Activated CD8-positive, alpha-beta memory T cell treated with anti-CD3 and anti-CD28 coated beads for 36 hours (primary cell): ENCODE results near the gene NFIX. TPM values are rescaled to one million over a fixed set of nuclear protein-coding genes. Genes with fewer than 3 reads are reported as not detected.

Experiments used
- CTCF ChIA-PET: fragments of 350-600 bp; sonication (Branson Sonifier 250); formaldehyde crosslinking; loops from one replicate; lab custom pipeline; 2021; ENCODE audit warnings: antibody characterized with exemption; lab: Charles Lee
- POLR2A ChIA-PET: fragments of 350-600 bp; sonication (Branson Sonifier 250); formaldehyde crosslinking; loops from one replicate; lab custom pipeline; 2021; ENCODE audit warnings: antibody characterized with exemption; lab: Charles Lee
- total RNA-seq, 2 experiments: library from RNA; stranded (reverse); gene quantifications; one replicate each; pipeline ENCODE4 v1.2.3, GENCODE V29; 2021

NFIX gene
- total RNA-seq, 2 experiments from 2014 or later: 2.2 to 3.5 TPM

GRCh38 chr19:13097033-13097462, 101.8 kb downstream of the NFIX start:
- POLR2A ChIA-PET: interaction anchor here (0.6 to 0.7 kb wide), 2 partner anchors 11 to 24 kb away, joined by 3 to 4 read pairs; no protein-coding TSS in a partner anchor
- CTCF ChIA-PET: interaction anchor here (1.5 to 6.7 kb wide), 3 partner anchors 120 to 165 kb away, joined by 3 to 126 read pairs (median 57); no protein-coding TSS in a partner anchor

GRCh38 chr19:13097463-13098258, 102.4 kb downstream of the NFIX start:
- CTCF ChIA-PET: interaction anchor here (6.7 kb wide), 1 partner anchor 120 kb away, joined by 126 read pairs; no protein-coding TSS in a partner anchor
- POLR2A ChIA-PET: interaction anchor here (0.6 to 0.7 kb wide), 2 partner anchors 11 to 24 kb away, joined by 3 to 4 read pairs; no protein-coding TSS in a partner anchor

GRCh38 chr19:13098277-13099072, 103.2 kb downstream of the NFIX start:
- ChIA-PET CTCF (no interaction called here), POLR2A (no interaction called here)

DNA sequence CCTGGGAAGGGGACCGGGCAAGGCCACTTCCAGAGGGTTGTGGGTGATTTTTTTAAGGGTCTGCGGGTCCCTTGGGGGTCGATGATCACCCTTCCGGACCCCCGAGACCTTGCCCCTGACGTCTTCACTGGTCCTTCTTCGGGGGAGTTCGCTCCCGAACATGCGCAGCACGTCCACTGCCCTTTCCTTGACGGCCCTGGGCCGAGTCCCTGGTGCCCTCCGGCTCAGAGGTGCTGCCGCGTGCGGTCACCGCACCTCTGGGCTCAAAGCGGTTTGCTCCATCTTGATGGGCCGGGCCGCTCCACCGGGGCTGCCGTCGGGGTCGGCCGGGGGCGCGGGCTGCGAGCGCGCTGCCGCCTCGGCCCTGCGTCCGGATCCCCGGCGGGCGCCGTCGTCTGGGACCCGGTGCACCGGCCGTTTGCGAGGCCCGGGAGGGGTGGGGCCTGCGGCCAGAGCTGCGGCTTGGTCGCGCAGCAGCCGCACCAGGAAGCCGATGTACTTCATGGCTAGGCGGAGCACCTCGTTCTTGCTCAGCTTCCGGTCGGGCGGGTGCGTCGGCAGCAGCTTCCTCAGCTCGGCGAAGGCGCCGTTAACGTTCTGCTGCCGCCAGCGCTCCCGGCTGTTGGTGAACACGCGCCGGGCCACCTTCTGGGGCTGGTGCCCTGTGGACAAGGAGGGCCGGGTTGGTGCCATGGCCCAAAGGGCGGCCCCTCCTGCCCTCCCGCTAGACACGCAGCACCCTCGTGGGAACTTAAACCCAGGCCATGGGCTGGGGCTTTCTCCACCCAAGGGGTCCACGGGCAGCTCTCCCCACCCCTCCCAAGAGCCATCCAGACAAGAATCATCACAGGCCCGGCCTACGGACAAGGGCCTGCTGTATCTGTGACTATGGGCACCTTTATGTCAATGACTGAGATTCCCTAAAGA, 104.1 kb downstream of the NFIX start:
- CTCF ChIA-PET: interaction anchor here (1.0 to 1.7 kb wide), 4 partner anchors 56 to 134 kb away, joined by 3 to 14 read pairs (median 4); no protein-coding TSS in a partner anchor
- POLR2A ChIA-PET: interaction anchor here (0.6 kb wide), 3 partner anchors 18 to 48 kb away, joined by 3 to 9 read pairs (median 7); no protein-coding TSS in a partner anchor

- ChIA-PET CTCF (interaction anchor here (0.6 to 1.7 kb wide), 7 partner anchors 39 to 135 kb away, joined by 3 to 14 read pairs (median 4); no protein-coding TSS in a partner anchor), POLR2A (interaction anchor here (0.6 kb wide), 2 partner anchors 17 to 19 kb away, joined by 3 to 9 read pairs; no protein-coding TSS in a partner anchor)
These were observed 104.8 kb downstream of the NFIX start for GRCh38 chr19:13100031-13100588.

GRCh38 chr19:13100841-13101589, 105.7 kb downstream of the NFIX start:
- POLR2A ChIA-PET: no interaction called here
- CTCF ChIA-PET: interaction anchor here (0.8 to 1.2 kb wide), 4 partner anchors 13 to 136 kb away, joined by 3 to 4 read pairs (median 3); no protein-coding TSS in a partner anchor

DNA sequence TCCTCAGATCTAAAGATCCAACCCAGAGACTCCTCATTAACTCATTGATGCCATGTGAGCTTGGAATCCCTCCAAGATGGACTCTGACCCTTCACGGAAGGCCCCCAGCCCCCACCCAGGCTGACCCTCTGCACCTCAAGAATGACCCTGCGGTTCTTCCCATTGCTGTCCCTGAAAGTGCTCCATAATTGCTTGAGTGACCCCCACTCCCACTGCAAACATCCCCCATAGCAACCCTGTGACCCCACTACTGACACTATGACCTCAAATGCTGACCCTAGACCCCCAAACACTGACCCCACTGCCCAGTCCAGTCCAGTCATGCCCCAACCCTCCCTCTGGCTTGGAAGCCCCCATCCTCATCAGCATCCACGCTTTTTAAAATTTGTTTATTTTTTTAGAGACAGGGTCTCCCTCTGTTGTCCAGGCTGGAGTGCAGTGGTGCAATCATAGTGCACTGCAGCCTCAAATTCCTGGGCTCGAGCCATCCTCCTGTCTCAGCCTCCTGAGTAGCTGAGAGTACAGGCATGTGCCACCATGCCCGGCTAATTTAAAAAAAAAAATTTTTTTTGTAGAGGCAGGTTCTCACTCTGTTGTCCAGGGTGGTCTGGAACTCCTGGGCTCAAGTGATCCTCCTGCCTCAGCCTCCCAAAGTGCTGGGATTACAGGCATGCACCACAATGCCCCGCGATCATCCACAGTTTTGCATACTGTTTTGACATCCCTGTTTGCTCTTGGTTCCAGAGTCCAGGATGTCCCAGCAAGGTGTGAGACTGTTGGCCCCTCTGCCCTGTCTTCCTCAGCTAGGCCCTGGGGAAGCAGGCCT, 106.5 kb downstream of the NFIX start:
- CTCF ChIA-PET: interaction anchor here (0.8 to 1.2 kb wide), 3 partner anchors 12 to 136 kb away, joined by 3 to 4 read pairs (median 3); no protein-coding TSS in a partner anchor

DNA sequence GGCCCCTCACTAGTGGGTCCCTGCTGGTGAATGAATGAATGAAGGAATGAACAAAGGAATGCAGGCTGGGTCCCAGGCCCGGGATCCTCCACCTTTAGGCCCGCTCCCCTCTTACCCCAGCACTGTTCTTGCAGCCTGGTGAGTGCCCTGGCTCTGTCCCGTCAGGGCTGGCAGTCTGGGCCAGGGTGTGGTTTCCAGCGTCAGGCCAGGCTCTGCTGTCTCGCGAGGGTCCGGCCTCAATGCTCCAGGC, 107.1 kb downstream of the NFIX start:
- CTCF ChIA-PET: no interaction called here

More for the DNA sequence above, 106.5 kb downstream of the NFIX start:
- POLR2A ChIA-PET: no interaction called here

DNA sequence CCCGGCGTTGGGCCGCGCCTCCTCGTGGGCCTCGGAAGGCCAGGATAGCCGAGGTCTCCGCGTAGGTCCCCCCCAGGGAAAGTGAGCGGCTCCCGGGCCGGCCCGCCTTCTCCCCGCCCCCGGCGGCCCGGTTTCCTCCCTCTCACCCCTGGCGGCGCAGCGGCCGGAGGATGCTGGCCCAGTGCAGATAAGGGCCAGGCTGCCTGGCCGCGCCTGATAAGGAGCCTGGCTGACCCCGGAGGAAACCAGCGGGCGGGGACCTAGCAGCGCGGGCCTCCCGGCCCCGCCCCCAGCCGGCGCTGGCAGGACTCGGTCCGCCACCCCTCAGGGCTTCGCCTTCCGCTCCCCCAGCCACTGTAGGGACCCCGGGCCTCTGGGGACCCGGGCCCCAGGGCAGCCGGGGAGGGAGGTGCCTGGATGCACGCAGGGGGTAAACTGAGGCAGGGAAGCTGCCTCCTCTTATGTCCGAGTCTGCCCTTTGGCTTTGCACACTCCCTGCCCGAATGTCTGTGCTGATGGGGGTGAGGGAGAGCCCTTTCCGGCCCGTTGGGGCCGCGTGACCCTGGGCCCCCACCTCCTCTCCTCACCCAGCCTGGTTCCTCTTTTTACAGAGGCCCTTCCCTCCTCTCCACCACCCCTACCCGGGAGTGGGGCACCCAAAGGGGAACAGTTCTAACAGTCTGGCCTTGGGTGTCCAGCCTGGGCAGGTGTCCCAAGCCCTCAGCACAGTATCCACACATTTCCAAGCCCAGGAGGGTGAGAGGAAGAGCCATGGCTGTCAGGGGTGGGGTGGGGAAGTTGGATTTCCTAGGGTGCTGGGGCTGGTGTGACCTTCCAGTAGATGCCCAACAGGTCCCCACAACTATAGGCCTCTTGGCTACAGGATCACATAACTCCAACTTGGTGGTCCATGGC, 107.6 kb downstream of the NFIX start, which contains the start of gene LYL1:
LYL1 (minus strand) TSS at position 193 of the 915 bp plus-strand sequence. CDS start 1,687 bp downstream, outside the sequence.
- POLR2A ChIA-PET: no interaction called here
- CTCF ChIA-PET: interaction anchor here (1.8 to 2.7 kb wide), 4 partner anchors 17 to 138 kb away, joined by 5 to 16 read pairs (median 10); partner anchors contain the start of gene NACC1

More for the DNA sequence above, 107.1 kb downstream of the NFIX start:
- POLR2A ChIA-PET: no interaction called here

DNA sequence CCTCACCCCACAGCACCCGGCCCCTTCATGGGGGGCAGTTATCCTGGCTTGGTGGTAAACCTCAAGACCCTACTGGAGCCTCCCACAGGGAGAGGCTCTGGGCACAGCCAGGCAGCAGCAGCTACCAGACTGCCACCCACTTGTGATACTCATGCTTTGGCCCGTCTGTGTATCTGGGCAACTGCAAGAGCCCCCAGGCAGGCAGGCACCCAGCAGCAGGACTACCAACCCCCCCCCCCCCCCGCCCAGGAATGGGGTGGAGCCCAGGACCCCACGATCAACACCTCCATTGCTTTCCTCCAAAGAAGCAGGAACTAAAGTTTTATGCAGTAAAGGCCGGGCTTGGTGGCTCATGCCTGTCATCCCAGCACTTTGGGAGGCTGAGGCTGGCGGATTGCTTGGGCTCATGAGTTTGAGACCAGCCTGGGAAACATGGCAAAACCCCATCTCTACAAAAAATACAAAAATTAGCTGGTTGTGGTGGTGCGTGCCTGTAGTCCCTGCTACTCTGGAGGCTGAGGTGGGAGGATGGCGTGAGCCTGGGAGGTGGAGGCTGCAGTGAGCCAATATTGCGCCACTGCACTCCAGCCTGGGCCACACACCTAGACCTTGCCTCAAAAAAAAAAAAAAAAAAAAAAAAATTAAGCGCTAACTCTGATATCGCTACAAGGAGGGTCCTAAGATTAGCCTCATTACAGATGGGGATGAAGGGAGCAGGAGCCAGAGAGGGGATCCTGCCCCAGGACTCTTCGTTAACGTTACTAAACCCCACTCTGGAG, 108.5 kb downstream of the NFIX start:
- CTCF ChIA-PET: interaction anchor here (1.2 to 2.7 kb wide), 8 partner anchors 9 to 139 kb away, joined by 3 to 16 read pairs (median 8); partner anchors contain the start of genes NACC1 and TRMT1
- POLR2A ChIA-PET: interaction anchor here (0.6 to 1.4 kb wide), 3 partner anchors 12 to 49 kb away, joined by 3 to 5 read pairs (median 3); partner anchors contain the start of gene NACC1

DNA sequence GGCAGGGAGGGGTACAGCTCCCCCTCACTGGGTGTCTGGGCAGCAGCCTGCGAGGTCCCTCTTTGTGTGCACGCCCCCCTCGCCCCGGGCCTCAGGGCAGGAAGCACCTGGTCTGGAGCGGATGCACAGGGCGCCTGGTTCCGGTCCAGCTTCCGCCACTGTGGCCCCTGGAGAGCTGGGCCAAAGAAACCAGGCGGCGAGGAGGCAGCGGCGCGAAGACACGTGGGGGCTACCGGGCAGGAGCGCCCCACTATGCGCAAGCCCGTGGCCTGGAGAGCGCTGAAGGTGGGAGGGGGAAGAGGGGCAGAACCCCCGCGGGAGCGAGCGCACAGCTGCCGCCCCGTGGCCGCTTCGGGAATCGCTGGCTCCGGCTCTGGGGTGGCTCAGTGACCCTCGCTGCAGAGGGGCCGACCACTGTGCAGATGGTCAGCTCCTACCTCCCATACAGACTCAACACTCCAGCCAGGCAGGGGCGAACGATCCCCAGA, 109.1 kb downstream of the NFIX start:
- CTCF ChIA-PET: interaction anchor here (0.8 to 2.7 kb wide), 9 partner anchors 10 to 159 kb away, joined by 3 to 16 read pairs (median 8); partner anchors contain the start of genes NACC1 and TRMT1

DNA sequence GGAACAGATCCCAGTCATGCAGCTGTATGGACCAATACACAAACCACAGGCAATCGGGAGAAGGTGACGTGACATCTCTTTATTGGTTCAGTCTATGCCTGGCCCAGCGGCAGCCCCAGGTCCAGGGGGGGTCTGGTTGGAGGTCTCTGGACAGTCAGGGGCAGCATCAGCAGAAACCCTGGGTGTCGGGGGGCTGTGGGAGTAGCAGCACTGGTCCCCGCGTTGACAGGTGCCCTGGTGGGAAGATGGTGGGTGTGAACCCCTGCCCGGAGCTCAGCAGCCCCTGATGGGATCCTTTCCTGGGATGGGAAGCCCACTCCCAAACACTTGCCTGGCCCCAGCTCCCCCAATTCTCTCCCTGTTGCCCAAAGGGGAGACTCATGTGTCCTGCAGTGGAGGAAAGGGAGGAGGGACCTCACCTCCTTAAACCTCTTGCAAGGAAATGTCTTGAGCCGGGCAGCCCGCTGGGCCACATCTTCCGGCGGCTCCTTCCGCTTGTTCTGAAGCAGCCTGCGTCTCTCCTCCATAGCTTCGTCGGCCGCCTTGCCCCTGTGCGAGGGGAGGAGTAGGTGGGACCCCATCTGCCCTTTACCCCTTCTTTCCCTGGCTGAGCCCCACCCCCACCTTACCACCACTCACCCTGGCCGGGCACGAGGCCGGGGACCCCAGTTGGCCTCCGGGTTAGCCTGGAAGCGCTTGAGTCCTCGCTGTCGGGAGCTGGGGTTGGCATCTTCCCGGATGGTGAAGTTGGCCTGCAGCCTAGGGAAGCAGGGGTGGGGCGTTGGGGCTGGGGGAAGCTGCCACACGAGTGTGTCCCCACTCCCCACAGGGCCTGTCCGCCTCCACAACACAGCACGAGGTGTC, 109.8 kb downstream of the NFIX start:
- CTCF ChIA-PET: interaction anchor here (0.6 to 2.7 kb wide), 10 partner anchors 10 to 158 kb away, joined by 3 to 16 read pairs (median 8); partner anchors contain the start of genes NACC1 and TRMT1
- POLR2A ChIA-PET: interaction anchor here (1.0 to 1.4 kb wide), 3 partner anchors 10 to 27 kb away, joined by 3 to 5 read pairs (median 3); partner anchors contain the start of gene NACC1

More for the DNA sequence above, 109.1 kb downstream of the NFIX start:
- POLR2A ChIA-PET: interaction anchor here (0.6 to 1.4 kb wide), 4 partner anchors 11 to 48 kb away, joined by 3 to 5 read pairs (median 3); partner anchors contain the start of gene NACC1
